ENCODE data around the gene HMSD.

The HMSD gene

DNA sequence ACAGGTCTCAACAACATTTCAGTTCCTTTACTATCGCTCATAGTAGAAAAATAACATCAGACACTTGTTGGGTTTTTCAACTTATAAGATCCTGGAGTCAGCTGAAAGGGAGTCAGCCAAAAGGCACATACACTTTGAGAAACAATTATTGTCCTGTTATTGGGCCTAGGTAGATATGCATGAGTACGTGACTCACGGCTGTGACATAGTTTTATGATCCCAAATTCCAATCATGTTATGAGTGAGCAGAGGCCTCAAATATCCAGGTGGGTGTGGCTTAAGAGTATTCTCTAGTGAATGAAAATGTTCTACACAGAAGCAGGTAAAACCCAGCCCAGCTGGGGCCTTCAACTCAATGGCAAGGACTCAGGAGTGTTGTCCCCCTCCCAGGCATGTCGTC is 47.9 kb downstream of the HMSD start:
- no peak for DNase-seq

DNA sequence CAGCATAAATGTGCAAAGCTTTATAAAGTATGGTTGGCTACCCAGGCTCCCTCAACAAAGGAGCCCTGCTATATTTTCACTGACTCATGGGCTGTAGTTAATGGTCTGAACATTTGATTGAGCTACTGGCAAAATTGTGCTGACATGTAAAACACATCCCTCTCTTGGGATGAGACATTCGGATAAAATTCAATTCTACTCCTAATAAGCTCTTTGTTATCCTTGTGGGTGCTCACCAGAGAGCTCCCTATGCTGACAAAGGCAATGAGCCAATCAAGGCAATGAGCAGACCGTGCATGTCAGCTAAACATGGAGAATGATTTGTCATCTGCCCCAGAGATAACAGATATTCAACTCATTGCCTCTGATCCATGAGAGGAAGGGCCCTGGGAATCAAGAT is 48.5 kb downstream of the HMSD start:
- DNase-seq, result no peak

DNA sequence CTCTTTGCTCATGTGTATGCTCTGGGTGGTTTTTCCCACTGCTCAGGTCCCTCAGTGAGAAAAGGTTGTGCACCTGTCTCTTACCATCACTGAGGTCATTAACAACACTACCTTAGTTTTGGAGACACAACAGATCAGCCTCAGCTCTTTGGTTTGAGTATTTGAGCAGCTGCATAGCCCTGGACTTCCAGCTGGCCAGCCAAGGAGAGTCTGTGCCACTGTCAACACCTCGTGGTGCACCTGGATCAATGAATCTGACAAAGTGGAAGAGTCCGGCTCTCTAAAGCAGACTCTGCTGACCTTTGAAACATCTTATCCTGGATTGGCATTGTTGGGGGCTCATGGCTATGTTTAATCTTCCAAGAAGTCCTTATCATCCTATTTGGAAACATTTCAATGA is 50.8 kb downstream of the HMSD start:
- no peak for DNase-seq

DNA sequence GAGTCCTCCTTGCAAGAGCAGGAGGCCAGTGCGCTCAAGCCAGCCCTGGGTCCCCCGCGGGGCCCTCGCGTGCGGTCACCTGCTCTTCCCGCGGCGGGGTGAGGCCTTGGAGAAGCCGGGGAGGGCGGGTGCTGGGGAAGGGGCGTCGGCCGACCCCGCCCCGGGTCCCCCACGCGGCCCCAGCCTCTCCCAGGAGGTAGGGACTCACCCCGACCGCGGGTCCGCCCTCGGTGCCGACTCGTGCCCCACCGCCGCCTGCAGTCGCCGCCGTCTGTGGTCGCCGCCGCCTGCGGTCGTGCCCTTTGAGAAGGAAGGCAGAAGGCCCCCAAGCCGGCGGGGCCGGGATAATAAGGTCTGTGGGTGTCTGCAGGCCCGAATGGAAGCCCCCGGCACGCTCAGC is 53.5 kb downstream of the HMSD start:
- no peak for DNase-seq

DNA sequence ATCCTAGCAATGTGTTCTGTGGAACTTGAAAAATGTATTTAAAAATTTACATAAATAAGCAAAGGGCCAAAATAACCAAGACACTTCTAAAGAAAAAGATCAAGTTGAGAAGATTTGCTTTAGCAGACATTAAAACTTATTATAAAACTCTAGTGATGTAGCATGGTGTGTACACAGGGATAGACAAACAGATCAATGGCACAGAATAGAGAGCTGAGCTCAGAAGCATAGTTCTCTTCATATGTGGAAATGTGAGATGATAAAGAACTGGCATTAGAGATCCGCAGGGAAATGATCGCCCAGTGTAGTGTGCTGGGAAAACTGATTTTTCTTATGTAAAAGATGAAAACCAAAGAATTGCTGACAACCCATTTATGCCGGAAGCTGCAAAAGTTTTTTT is 60.2 kb downstream of the HMSD start:
- no peak for DNase-seq

Measured in NCI-H1436 (cell line).